ENCODE measurements around the gene ASIC4.

ASIC4 gene, protein sequence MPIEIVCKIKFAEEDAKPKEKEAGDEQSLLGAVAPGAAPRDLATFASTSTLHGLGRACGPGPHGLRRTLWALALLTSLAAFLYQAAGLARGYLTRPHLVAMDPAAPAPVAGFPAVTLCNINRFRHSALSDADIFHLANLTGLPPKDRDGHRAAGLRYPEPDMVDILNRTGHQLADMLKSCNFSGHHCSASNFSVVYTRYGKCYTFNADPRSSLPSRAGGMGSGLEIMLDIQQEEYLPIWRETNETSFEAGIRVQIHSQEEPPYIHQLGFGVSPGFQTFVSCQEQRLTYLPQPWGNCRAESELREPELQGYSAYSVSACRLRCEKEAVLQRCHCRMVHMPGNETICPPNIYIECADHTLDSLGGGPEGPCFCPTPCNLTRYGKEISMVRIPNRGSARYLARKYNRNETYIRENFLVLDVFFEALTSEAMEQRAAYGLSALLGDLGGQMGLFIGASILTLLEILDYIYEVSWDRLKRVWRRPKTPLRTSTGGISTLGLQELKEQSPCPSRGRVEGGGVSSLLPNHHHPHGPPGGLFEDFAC

GRCh38 chr2:219514196-219514761, at the start of gene ASIC4:
Gene ASIC4 (plus strand): TSS chr2:219514482. CDS start chr2:219514725, 243 bp downstream.
- in situ Hi-C loops (cut with HindIII; ENCODE audit: low sequenced_read_pairs), result no loop called here

DNA sequence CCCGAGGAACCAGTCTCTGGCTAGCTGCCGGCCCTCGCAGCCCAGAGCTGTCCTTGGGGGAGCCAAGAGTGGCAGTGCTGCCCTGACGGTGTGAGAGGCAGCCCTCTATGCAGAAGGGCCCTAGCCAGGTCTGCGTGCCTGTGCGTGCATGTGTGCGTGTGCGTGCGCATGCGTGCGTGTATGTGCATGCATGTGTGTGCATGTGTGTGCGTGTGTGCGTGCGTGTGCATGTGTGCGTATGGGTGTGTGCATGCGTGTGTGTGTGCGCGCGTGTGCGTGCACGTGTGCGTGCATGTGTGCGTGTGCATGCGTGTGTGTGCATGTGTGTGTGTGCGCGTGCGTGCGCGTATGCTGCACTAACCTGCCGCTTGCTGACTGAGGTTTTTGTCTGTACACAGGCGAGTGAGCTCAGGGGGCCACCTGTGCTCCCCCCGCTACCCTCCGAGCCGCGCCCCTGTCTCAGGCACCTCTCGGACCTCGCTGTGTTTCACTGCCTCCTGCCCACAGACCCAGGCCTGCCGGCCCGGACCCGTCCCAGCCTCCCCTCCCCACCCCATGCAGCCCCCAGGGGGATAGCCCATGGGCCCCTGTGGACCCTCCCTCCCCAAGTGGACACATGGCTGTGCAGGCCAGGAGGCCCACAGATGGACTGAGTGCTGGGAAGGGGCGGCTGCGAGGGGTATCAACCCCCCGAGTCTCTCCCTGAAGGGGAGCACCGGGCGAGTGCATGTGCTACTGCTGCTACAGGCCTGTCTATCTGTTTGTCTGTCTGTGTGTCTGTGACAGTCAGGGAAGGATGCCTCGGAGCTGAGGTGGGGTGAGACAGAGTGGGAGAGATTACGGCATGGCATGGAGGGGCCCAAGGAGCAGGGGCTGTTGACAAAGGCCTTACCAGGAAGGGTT, 48.4 kb upstream of the ASIC4 start:
- in situ Hi-C loops (cut with HindIII; ENCODE audit: low sequenced_read_pairs), result no loop called here

GRCh38 chr2:219466816-219467735, 47.2 kb upstream of the ASIC4 start:
- in situ Hi-C loops (cut with HindIII; ENCODE audit: low sequenced_read_pairs), result no loop called here

DNA sequence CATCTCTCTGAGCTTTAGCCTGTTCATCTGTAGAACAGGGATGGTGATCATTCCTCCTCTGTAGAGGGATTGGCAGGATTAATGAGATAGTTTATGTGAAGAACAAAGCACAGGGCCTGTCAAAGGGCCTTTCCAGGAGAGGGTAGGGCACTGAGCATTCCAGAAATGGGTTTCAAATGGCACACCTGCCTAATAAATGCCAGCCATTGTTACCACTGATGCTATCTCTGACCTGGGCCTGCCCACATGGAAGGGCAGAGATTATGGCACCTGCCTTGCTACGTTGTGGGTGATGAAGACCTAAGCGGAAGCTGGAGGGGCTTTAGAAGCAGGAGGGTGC, 46.6 kb upstream of the ASIC4 start:
- in situ Hi-C loops (cut with HindIII; ENCODE audit: low sequenced_read_pairs), result no loop called here

GRCh38 chr2:219468410-219469185, 45.7 kb upstream of the ASIC4 start:
- in situ Hi-C loops (cut with HindIII; ENCODE audit: low sequenced_read_pairs), result no loop called here

GRCh38 chr2:219469186-219469724, 45.0 kb upstream of the ASIC4 start:
- in situ Hi-C loops (cut with HindIII; ENCODE audit: low sequenced_read_pairs), result no loop called here

DNA sequence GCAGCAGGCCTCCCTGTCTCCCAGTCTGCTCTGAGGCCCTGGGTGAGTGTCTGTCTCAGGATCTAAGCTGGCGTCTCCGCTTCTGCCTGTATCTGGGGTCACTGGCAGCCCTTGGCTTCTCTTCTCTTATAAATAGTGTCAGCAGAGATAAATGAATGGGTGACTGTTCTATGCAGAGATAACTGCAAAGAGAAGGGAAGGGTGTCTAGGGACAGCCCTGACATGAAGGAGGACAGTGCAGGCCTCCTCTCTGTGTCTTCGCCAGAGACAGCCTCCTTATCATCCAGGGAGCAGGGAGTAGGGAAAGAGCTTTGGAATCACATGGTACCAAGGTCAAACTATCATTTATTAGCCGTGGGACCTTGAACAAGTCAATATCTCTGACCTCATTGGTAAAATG, 43.9 kb upstream of the ASIC4 start:
- in situ Hi-C loops (cut with HindIII; ENCODE audit: low sequenced_read_pairs), result loop anchor here (5.0 kb wide), 1 partner anchor 73 kb away; no protein-coding TSS in a partner anchor

- in situ Hi-C loops (cut with HindIII; ENCODE audit: low sequenced_read_pairs), result loop anchor here (5.0 kb wide), 1 partner anchor 74 kb away; no protein-coding TSS in a partner anchor
These were observed 42.6 kb upstream of the ASIC4 start for GRCh38 chr2:219471476-219472371.

DNA sequence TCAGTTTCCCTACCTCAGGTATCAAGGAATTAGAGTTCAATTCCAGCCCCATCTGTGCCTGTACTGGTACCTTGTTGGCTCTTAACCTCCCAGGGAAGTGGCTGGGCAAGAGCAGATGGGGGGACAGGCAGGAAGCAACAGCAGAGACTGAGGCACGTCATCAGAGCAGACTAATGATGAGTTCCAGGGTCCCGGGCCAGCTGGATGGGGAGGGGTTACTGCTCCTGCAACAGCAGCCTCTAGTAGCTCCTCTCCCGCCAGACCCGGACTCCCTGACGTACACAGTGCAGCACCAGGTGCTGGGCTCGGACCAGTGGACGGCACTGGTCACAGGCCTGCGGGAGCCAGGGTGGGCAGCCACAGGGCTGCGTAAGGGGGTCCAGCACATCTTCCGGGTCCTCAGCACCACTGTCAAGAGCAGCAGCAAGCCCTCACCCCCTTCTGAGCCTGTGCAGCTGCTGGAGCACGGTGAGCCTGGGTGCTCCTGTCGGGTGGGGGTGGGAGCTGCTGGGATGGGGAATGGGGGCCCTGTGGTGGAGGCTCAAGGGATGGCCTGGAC, 41.6 kb upstream of the ASIC4 start:
- in situ Hi-C loops (cut with HindIII; ENCODE audit: low sequenced_read_pairs), result loop anchor here (5.0 kb wide), 1 partner anchor 75 kb away; no protein-coding TSS in a partner anchor

DNA sequence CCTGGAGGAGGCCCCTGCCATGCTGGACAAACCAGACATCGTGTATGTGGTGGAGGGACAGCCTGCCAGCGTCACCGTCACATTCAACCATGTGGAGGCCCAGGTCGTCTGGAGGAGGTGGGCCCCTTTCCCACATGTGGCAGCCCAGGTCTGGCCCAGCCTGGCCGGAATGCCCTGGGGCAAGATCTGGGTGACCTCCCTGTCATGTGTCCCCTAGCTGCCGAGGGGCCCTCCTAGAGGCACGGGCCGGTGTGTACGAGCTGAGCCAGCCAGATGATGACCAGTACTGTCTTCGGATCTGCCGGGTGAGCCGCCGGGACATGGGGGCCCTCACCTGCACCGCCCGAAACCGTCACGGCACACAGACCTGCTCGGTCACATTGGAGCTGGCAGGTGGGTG, 40.8 kb upstream of the ASIC4 start:
- in situ Hi-C loops (cut with HindIII; ENCODE audit: low sequenced_read_pairs), result loop anchor here (5.0 kb wide), 1 partner anchor 76 kb away; no protein-coding TSS in a partner anchor

DNA sequence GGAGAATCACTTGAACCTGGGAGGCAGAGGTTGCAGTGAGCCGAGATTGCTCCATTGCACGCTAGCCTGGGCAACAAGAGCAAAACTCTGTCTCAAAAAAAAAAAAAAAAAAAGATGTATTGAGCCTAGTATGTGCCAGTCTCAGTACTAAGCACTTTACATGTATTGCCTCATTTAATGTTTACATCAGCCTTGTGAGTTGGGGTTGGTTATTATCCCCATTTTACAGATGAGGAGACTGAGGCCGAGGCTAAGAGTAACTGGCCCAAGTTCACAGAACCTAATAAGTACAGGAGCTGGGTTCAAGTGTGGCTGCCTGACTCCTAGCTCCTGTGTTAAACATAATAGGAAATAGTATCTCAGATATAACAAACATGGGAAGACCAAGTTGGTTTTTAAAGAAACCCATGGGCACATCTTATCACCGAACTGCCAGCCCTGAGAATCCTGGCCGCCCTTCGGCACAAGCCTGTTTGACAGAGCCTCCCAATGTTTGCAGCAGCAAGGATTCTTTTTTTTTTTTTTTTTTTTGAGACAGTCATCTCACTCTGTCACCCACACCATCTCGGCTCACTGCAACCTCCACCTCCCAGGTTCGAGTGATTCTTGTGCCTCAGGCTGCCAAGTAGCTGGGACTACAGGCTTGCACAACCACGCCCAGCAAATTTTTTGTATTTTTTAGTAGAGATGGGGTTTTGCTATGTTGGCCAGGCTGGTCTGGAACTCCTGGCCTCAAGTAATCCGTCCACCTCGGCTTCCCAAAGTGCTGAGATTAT, 39.8 kb upstream of the ASIC4 start:
- in situ Hi-C loops (cut with HindIII; ENCODE audit: low sequenced_read_pairs), result loop anchor here (5.0 kb wide), 1 partner anchor 77 kb away; no protein-coding TSS in a partner anchor

DNA sequence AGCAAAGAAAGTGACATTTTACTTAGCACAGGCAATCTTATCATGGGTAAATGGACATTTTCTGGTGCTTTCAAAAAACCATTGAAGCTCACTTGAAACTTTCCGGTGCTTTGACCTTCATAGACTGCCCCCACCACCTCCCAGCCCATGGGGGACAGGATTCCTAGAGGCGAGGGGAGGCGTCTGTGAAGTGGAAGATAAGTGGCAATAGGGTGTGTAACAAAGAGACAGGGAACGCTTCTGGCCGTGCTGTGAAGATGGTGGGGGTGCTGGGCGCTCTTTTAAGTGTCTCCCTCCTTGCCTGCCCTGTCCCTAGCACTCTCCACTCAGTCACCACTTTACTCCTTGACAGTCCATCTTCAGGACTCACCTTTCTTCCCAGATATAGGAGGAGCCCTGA, 39.0 kb upstream of the ASIC4 start:
- in situ Hi-C loops (cut with HindIII; ENCODE audit: low sequenced_read_pairs), result no loop called here

DNA sequence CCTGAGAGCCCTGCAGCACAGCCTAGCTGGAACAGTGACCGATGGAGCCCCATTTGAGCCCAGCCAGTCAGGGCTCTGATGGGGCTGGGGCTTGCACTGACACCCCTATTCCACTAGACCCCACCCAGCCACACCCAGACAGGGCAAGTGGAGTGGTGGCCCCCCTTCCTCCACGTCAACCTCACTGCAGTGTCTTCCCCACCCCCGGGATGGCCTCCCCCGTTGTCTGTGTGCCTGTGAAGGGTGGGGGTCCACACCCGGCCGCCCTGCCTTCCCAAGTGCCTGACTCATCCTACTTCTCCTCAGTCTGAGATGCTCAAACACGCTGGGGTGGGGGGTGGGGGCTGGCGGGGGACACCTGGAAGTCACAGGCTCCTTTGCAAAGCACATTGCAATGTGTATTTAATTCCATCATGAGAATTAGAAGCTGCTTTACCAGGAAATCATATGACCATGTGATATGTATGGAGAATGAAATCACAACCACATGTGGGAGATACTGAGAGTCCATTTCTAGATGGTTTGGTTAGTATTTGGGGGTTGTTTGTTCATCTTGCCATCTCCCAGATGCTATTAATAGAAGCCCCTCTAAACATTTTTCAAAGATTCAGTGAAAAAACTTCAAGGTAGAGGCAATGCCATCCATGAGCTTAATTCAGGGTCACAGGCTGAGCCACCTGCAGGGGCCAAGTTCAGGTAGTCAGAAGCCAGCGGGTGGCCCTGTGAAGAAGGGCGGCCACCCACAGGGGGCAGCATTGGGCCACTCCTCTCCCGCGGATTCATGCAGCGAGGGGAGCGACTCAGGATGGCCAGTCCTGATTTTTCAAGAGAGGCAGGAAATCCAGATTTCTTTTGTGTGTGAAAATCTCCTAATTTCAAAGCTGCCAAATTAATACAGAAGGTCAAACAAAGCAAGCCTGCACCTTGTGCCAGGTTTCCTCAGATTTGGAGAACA, 38.3 kb upstream of the ASIC4 start:
- in situ Hi-C loops (cut with HindIII; ENCODE audit: low sequenced_read_pairs), result no loop called here

- in situ Hi-C loops (cut with HindIII; ENCODE audit: low sequenced_read_pairs), result no loop called here
These were observed 37.6 kb upstream of the ASIC4 start for GRCh38 chr2:219476652-219477151.

DNA sequence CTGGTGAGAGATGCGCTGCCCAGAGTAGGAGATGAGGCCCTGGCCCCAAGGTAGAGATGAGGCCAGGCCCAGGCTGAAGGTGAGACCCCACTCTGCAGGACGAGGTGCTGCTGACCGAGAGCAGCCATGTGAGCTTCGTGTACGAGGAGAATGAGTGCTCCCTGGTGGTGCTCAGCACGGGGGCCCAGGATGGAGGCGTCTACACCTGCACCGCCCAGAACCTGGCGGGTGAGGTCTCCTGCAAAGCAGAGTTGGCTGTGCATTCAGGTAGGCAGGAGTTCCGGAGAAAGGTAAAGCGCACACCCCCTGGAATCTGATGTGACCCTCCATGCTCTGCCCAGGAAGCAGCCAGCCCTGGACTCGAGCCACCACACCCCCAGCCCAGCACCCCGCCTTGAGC, 37.1 kb upstream of the ASIC4 start:
- in situ Hi-C loops (cut with HindIII; ENCODE audit: low sequenced_read_pairs), result no loop called here

- in situ Hi-C loops (cut with HindIII; ENCODE audit: low sequenced_read_pairs), result no loop called here
These were observed 36.5 kb upstream of the ASIC4 start for GRCh38 chr2:219477815-219478214.
